ENCODE results near the gene SBF2. TPM values are rescaled to one million over a fixed set of nuclear protein-coding genes. Genes with fewer than 3 reads are reported as not detected.

Gene SBF2
- total RNA-seq, 2 experiments from 2014 or later, result 14.2 to 15.2 TPM

DNA sequence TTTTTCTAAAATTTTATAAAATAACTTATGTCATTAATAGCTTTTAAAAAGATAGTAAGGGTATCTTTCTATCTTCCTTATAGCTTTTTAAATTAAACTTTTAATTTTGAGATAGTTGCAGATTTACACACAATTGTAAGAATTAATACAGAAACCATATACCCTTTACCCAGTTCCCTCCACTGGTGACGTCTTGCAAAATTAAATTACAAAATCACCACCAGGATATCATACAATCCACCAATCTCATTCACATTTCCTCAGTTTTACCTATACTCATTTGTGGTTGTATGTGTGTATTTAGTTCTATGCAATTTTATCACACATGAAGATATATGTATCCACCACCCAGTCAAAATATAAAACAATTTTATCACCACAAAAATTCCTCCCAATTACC is 10.0 kb downstream of the SBF2 start:
- ATAC-seq (ENCODE audit: poor library complexity), result no peak
- no peak for DNase-seq
- Mint-ChIP-seq H3K4me1 (ENCODE audit: low read depth) (no peaks in the 10 kb centered on the region), H3K27me3 (no peaks in the 10 kb centered on the region), H3K36me3 (ENCODE audit: low read depth) (no peaks in the 10 kb centered on the region), H3K4me3 (no peak overlapping the region), H3K27ac (no peak overlapping the region), H3K9me3 (no peaks in the 10 kb centered on the region)
- no peaks in the 10 kb centered on the region for H3K27me3 ChIP-seq (ENCODE audit: control insufficient read depth in 1 of 2, insufficient read depth in 2 of 2, low read length in 2 of 2)
- H3K36me3 ChIP-seq (ENCODE audit: insufficient read depth, low read length), result no peaks in the 10 kb centered on the region
- TF ChIP-seq CTCF (IDR thresholded peaks at IDR 0.05), result no peak
- intact Hi-C loops (cut with DNase I, micrococcal nuclease), result no loop called here
- H3K4me3 ChIP-seq (ENCODE audit: low read length), result no peak overlapping the region
- no peaks in the 10 kb centered on the region for H3K9me3 ChIP-seq (ENCODE audit: control insufficient read depth in 1 of 2, insufficient read depth in 1 of 2, low read length in 2 of 2)
- H3K27ac ChIP-seq (ENCODE audit: low read depth in 1 of 2, low read length in 2 of 2), result no peak overlapping the region
- no peaks in the 10 kb centered on the region for H3K4me1 ChIP-seq (ENCODE audit: insufficient read depth, low read length)
- ChIA-PET POLR2A (interaction anchor here (1.2 kb wide), 1 partner anchor 21 kb away, joined by 3 read pairs; the partner anchor contains the start of gene ADM), CTCF (interaction anchor here (1.4 to 1.8 kb wide), 2 partner anchors 24 to 76 kb away, joined by 4 read pairs; no protein-coding TSS in a partner anchor)

DNA sequence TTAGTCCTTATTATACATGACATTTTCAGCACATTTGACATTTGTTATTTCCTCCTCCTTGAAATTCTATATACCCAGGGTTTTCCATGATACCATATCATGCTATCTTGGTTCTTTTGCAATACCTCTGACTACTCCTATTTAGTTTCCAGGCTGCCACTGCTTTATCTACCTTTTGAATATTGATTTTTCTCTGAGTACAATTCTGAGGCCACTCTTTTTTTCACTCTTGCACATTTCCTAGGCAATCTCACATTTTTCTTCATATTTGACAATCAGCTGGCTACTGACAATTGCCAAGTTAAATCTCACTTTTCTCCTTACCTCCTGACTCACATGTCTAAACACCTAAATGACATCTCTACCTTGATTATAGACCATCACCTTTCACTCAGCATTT is 11.9 kb downstream of the SBF2 start:
- no peaks in the 10 kb centered on the region for H3K4me1 ChIP-seq (ENCODE audit: insufficient read depth, low read length)
- ChIA-PET POLR2A (no interaction called here), CTCF (no interaction called here)
- DNase-seq (no peak), ATAC-seq (ENCODE audit: poor library complexity) (no peak)
- H3K4me1 Mint-ChIP-seq (ENCODE audit: low read depth), result no peaks in the 10 kb centered on the region
- H3K27me3 ChIP-seq (ENCODE audit: control insufficient read depth in 1 of 2, insufficient read depth in 2 of 2, low read length in 2 of 2), result no peaks in the 10 kb centered on the region
- H3K36me3 Mint-ChIP-seq (ENCODE audit: low read depth), result no peaks in the 10 kb centered on the region
- no peaks in the 10 kb centered on the region for H3K9me3 ChIP-seq (ENCODE audit: control insufficient read depth in 1 of 2, insufficient read depth in 1 of 2, low read length in 2 of 2)
- H3K27ac ChIP-seq (ENCODE audit: low read depth in 1 of 2, low read length in 2 of 2), result no peak overlapping the region
- H3K4me3 Mint-ChIP-seq, result no peak overlapping the region
- no peak for TF ChIP-seq CTCF (IDR thresholded peaks at IDR 0.05)
- H3K27ac Mint-ChIP-seq, result no peak overlapping the region
- no peak overlapping the region for H3K4me3 ChIP-seq (ENCODE audit: low read length)
- H3K9me3 Mint-ChIP-seq, result no peaks in the 10 kb centered on the region
- H3K27me3 Mint-ChIP-seq, result no peaks in the 10 kb centered on the region
- H3K36me3 ChIP-seq (ENCODE audit: insufficient read depth, low read length), result no peaks in the 10 kb centered on the region
- intact Hi-C loops (cut with DNase I, micrococcal nuclease), result no loop called here

GRCh38 chr11:10275714-10276113 is 18.3 kb downstream of the SBF2 start:
- H3K9me3 ChIP-seq (ENCODE audit: control insufficient read depth in 1 of 2, insufficient read depth in 1 of 2, low read length in 2 of 2), result no peaks in the 10 kb centered on the region
- no peak overlapping the region for H3K27ac Mint-ChIP-seq
- H3K27me3 Mint-ChIP-seq, result no peaks in the 10 kb centered on the region
- intact Hi-C loops (cut with DNase I, micrococcal nuclease), result no loop called here
- peaks cover 8% of the 10 kb centered on the region for H3K4me1 Mint-ChIP-seq (ENCODE audit: low read depth)
- H3K9me3 Mint-ChIP-seq, result no peaks in the 10 kb centered on the region
- no peak for TF ChIP-seq CTCF (IDR thresholded peaks at IDR 0.05)
- H3K4me1 ChIP-seq (ENCODE audit: insufficient read depth, low read length), result no peaks in the 10 kb centered on the region
- no peak overlapping the region for H3K4me3 ChIP-seq (ENCODE audit: low read length)
- POLR2A ChIA-PET, result no interaction called here
- H3K4me3 Mint-ChIP-seq, result no peak overlapping the region
- ATAC-seq (ENCODE audit: poor library complexity), result no peak
- H3K36me3 ChIP-seq (ENCODE audit: insufficient read depth, low read length), result no peaks in the 10 kb centered on the region
- no peak for DNase-seq
- H3K27ac ChIP-seq (ENCODE audit: low read depth in 1 of 2, low read length in 2 of 2), result no peak overlapping the region
- H3K36me3 Mint-ChIP-seq (ENCODE audit: low read depth), result no peaks in the 10 kb centered on the region
- no peaks in the 10 kb centered on the region for H3K27me3 ChIP-seq (ENCODE audit: control insufficient read depth in 1 of 2, insufficient read depth in 2 of 2, low read length in 2 of 2)
- CTCF ChIA-PET, result interaction anchor here (0.6 kb wide), 1 partner anchor 698 kb away, joined by 3 read pairs; no protein-coding TSS in a partner anchor
